ENCODE data around the gene TMEM52. TPM values are rescaled to one million over a fixed set of nuclear protein-coding genes. Genes with fewer than 3 reads are reported as not detected.

The TMEM52 gene
- total RNA-seq, 1 donor from 2014 or later: not detected

GRCh38 chr1:1875932-1876331, 43.1 kb downstream of the TMEM52 start:
- no peak overlapping the region for H3K4me3 Mint-ChIP-seq (ENCODE audit: unreplicated experiment)
- H3K27ac Mint-ChIP-seq (ENCODE audit: unreplicated experiment): peak overlapping the region; percentile 44
- TF ChIP-seq CTCF (IDR thresholded peaks at IDR 0.05): no peak
- H3K4me1 Mint-ChIP-seq (ENCODE audit: unreplicated experiment): peaks cover 44% of the 10 kb centered on the region
- DNase-seq (ENCODE audit: extremely low spot score, unreplicated experiment): no peak
- no peaks in the 10 kb centered on the region for H3K27me3 Mint-ChIP-seq (ENCODE audit: unreplicated experiment)
- peaks cover 6% of the 10 kb centered on the region for H3K36me3 Mint-ChIP-seq (ENCODE audit: unreplicated experiment)
- no peaks in the 10 kb centered on the region for H3K9me3 Mint-ChIP-seq (ENCODE audit: unreplicated experiment)

GRCh38 chr1:1874901-1875300, 44.2 kb downstream of the TMEM52 start:
- peaks cover 40% of the 10 kb centered on the region for H3K4me1 Mint-ChIP-seq (ENCODE audit: unreplicated experiment)
- peaks cover 6% of the 10 kb centered on the region for H3K36me3 Mint-ChIP-seq (ENCODE audit: unreplicated experiment)
- no peak for DNase-seq (ENCODE audit: extremely low spot score, unreplicated experiment)
- no peak overlapping the region for H3K4me3 Mint-ChIP-seq (ENCODE audit: unreplicated experiment)
- no peaks in the 10 kb centered on the region for H3K9me3 Mint-ChIP-seq (ENCODE audit: unreplicated experiment)
- H3K27ac Mint-ChIP-seq (ENCODE audit: unreplicated experiment): no peak overlapping the region
- no peaks in the 10 kb centered on the region for H3K27me3 Mint-ChIP-seq (ENCODE audit: unreplicated experiment)
- no peak for TF ChIP-seq CTCF (IDR thresholded peaks at IDR 0.05)

GRCh38 chr1:1873186-1873585, 45.9 kb downstream of the TMEM52 start:
- H3K27ac Mint-ChIP-seq (ENCODE audit: unreplicated experiment): no peak overlapping the region
- H3K4me3 Mint-ChIP-seq (ENCODE audit: unreplicated experiment): no peak overlapping the region
- no peaks in the 10 kb centered on the region for H3K9me3 Mint-ChIP-seq (ENCODE audit: unreplicated experiment)
- H3K36me3 Mint-ChIP-seq (ENCODE audit: unreplicated experiment): peaks cover 6% of the 10 kb centered on the region
- H3K27me3 Mint-ChIP-seq (ENCODE audit: unreplicated experiment): no peaks in the 10 kb centered on the region
- no peak for DNase-seq (ENCODE audit: extremely low spot score, unreplicated experiment)
- TF ChIP-seq CTCF (IDR thresholded peaks at IDR 0.05): no peak
- H3K4me1 Mint-ChIP-seq (ENCODE audit: unreplicated experiment): peaks cover 33% of the 10 kb centered on the region

GRCh38 chr1:1872329-1872994, 46.6 kb downstream of the TMEM52 start:
- Mint-ChIP-seq H3K4me1 (ENCODE audit: unreplicated experiment) (peaks cover 28% of the 10 kb centered on the region), H3K4me3 (ENCODE audit: unreplicated experiment) (no peak overlapping the region), H3K36me3 (ENCODE audit: unreplicated experiment) (peaks cover 6% of the 10 kb centered on the region), H3K27me3 (ENCODE audit: unreplicated experiment) (no peaks in the 10 kb centered on the region), H3K9me3 (ENCODE audit: unreplicated experiment) (no peaks in the 10 kb centered on the region), H3K27ac (ENCODE audit: unreplicated experiment) (peak overlapping the region; percentile 11)
- no peak for DNase-seq (ENCODE audit: extremely low spot score, unreplicated experiment)
- TF ChIP-seq CTCF (IDR thresholded peaks at IDR 0.05): no peak

- Mint-ChIP-seq H3K36me3 (ENCODE audit: unreplicated experiment) (peaks cover 1% of the 10 kb centered on the region), H3K4me3 (ENCODE audit: unreplicated experiment) (no peak overlapping the region), H3K27ac (ENCODE audit: unreplicated experiment) (peak overlapping the region; percentile 32), H3K9me3 (ENCODE audit: unreplicated experiment) (no peaks in the 10 kb centered on the region), H3K4me1 (ENCODE audit: unreplicated experiment) (peaks cover 27% of the 10 kb centered on the region), H3K27me3 (ENCODE audit: unreplicated experiment) (no peaks in the 10 kb centered on the region)
- DNase-seq (ENCODE audit: extremely low spot score, unreplicated experiment): no peak
- no peak for TF ChIP-seq CTCF (IDR thresholded peaks at IDR 0.05)
Observed at GRCh38 chr1:1869469-1869868, 49.6 kb downstream of the TMEM52 start.

Other genes starting within 250 kb of the TMEM52 start
- 84.9 and 85.2 TPM in 2 replicates for gene SLC35E2B, start 226.5 kb downstream of the TMEM52 start, total RNA-seq
- gene CDK11A, start 194.9 kb downstream of the TMEM52 start, total RNA-seq: 44.2 and 51.3 TPM in 2 replicates
- 75.2 and 84.3 TPM in 2 replicates for gene NADK, start 140.8 kb downstream of the TMEM52 start, total RNA-seq
- 394 and 407 TPM in 2 replicates for gene GNB1, start 28.2 kb downstream of the TMEM52 start, total RNA-seq
- 2.5 and 2.7 TPM in 2 replicates for gene CALML6, start 4.0 kb downstream of the TMEM52 start, total RNA-seq
- not detected in 2 replicates for gene CFAP74, start 84.5 kb upstream of the TMEM52 start, total RNA-seq
- not detected in 2 replicates for gene GABRD, start 100.1 kb upstream of the TMEM52 start, total RNA-seq
- gene PRKCZ, start 131.1 kb upstream of the TMEM52 start, total RNA-seq: 2.3 and 3.1 TPM in 2 replicates

Data from osteocyte (in vitro differentiated cells).